Endothelial cell of umbilical vein (primary cell): Measurements from ENCODE around the gene PSMC4. TPM values are rescaled to one million over a fixed set of nuclear protein-coding genes. Genes with fewer than 3 reads are reported as not detected.

Experiments used
- Bru-seq: library from RNA; stranded (reverse); fragments of 400-500 nt; gene quantifications from one replicate; lab custom pipeline; 2021; lab: Mats Ljungman, UMichigan
- BruChase-seq, 2 experiments: library from RNA; stranded (reverse); fragments of 400-500 nt; gene quantifications; one replicate each; lab custom pipeline; 2021; lab: Mats Ljungman, UMichigan
- BruUV-seq: library from RNA; stranded (reverse); fragments of 400-500 nt; replicated peaks from 2 replicates; lab custom pipeline; 2021; lab: Mats Ljungman, UMichigan
- CTCF ChIA-PET: fragments of 300-600, 350-600 bp; sonication (Branson Sonifier 250); formaldehyde crosslinking; loops from one replicate; lab custom pipeline; 2021; ENCODE audit warnings: antibody characterized with exemption, inconsistent platforms; lab: Charles Lee
- POLR2A ChIA-PET: fragments of 300-600, 350-600 bp; sonication (Branson Sonifier 250); formaldehyde crosslinking; loops from one replicate; lab custom pipeline; 2021; ENCODE audit warnings: antibody characterized with exemption, inconsistent platforms; lab: Charles Lee
- DNase-seq: peaks from one replicate; pipeline ENCODE4 v3.0.0-alpha.2; 2011; ENCODE audit warnings: low read depth, low spot score
- FAIRE-seq: peaks from 2 replicates; lab custom pipeline; 2011; peaks lifted over from hg19 to GRCh38; lab: Jason Lieb, UNC
- H2AFZ ChIP-seq: 2 replicates; pipeline ENCODE4 v1.6.0; 2012; ENCODE audit warnings: low read depth, low read length, control low read depth, inconsistent platforms
- H3K27ac ChIP-seq: 2 replicates; pipeline ENCODE4 v1.5.1; 2011; ENCODE audit warnings: low read depth, mild to moderate bottlenecking, control low read depth, low read length, moderate library complexity; ENCODE audit not compliant: insufficient read depth
- H3K27me3 ChIP-seq, 2 experiments: 2 replicates each; pipeline versions ENCODE4 v1.6.0 to v1.6.1; 2011; ENCODE audit warnings: low read length in 2 of 2, mixed read lengths in 1 of 2; ENCODE audit not compliant: control insufficient read depth in 2 of 2, insufficient read depth in 2 of 2
- H3K36me3 ChIP-seq, 2 experiments: 2 replicates in 1 of 2; 3 replicates in 1 of 2; pipeline ENCODE4 v1.5.1; 2011; ENCODE audit warnings: low read length in 2 of 2, mild to moderate bottlenecking in 1 of 2, moderate library complexity in 1 of 2; ENCODE audit not compliant: control insufficient read depth in 2 of 2, insufficient read depth in 2 of 2; ENCODE audit errors: extremely low read depth in 1 of 2
- H3K4me1 ChIP-seq: 3 replicates; pipeline ENCODE4 v1.5.1; 2011; ENCODE audit warnings: mild to moderate bottlenecking, low read length; ENCODE audit not compliant: control insufficient read depth, insufficient read depth; ENCODE audit errors: extremely low read depth
- H3K4me2 ChIP-seq: 2 replicates; pipeline ENCODE4 v1.6.1; 2011; ENCODE audit warnings: low read length, control low read depth, mixed read lengths; ENCODE audit not compliant: insufficient read depth
- H3K4me3 ChIP-seq, 3 experiments: fragments of 200-600 bp in 1 of 3; sonication (generic), shearing (Covaris generic) in 1 of 3; replicated peaks in 1 of 3; 2 replicates each; pipeline ENCODE4 v1.5.1; 2011 to 2016; ENCODE audit warnings: control low read depth in 3 of 3, low read length in 3 of 3, mild to moderate bottlenecking in 2 of 3, inconsistent platforms in 1 of 3, low read depth in 1 of 3, moderate library complexity in 1 of 3; ENCODE audit not compliant: insufficient read depth in 1 of 3
- H3K79me2 ChIP-seq: 2 replicates; pipeline ENCODE4 v1.6.0; 2012; ENCODE audit warnings: low read length, inconsistent platforms; ENCODE audit not compliant: control insufficient read depth, insufficient read depth
- H3K9ac ChIP-seq: replicated peaks from 2 replicates; pipeline ENCODE3; 2011; ENCODE audit warnings: low read length, control low read depth; ENCODE audit not compliant: insufficient read depth; ENCODE audit errors: extremely low read depth
- H3K9me1 ChIP-seq: replicated peaks from 3 replicates; pipeline ENCODE4 v1.6.0; 2011; ENCODE audit warnings: mild to moderate bottlenecking, low read length; ENCODE audit not compliant: control insufficient read depth, insufficient read depth; ENCODE audit errors: extremely low read depth
- H3K9me3 ChIP-seq: replicated peaks from 2 replicates; pipeline ENCODE4 v1.5.1; 2012; ENCODE audit warnings: low read length, inconsistent platforms; ENCODE audit not compliant: control insufficient read depth, insufficient read depth
- H4K20me1 ChIP-seq: replicated peaks from 2 replicates; pipeline ENCODE3; 2011; ENCODE audit warnings: mild to moderate bottlenecking, low read length; ENCODE audit not compliant: control insufficient read depth, insufficient read depth; ENCODE audit errors: extremely low read depth
- CTCF ChIP-seq, 2 donors: IDR thresholded peaks; 1 replicate in 1 of 2; 2 replicates in 1 of 2; pipeline ENCODE4 v1.5.1; 2011; ENCODE audit warnings: low read length in 2 of 2, mild to moderate bottlenecking in 2 of 2, moderate library complexity in 2 of 2, control low read depth in 1 of 2, inconsistent platforms in 1 of 2, low read depth in 1 of 2; ENCODE audit not compliant: insufficient read depth in 1 of 2; ENCODE audit errors: extremely low read depth in 1 of 2
- EZH2 ChIP-seq: IDR thresholded peaks from 2 replicates; pipeline ENCODE4 v1.6.1; 2012; ENCODE audit warnings: borderline replicate concordance, low read depth, mild to moderate bottlenecking, moderate library complexity, low read length, inconsistent platforms; ENCODE audit not compliant: severe bottlenecking
- FOS ChIP-seq: IDR thresholded peaks from 2 replicates; pipeline ENCODE4 v1.6.1; 2011; ENCODE audit warnings: mild to moderate bottlenecking, low read length, moderate library complexity, borderline replicate concordance; ENCODE audit not compliant: insufficient read depth
- GATA2 ChIP-seq: IDR thresholded peaks from 2 replicates; pipeline ENCODE4 v1.7.0; 2011; ENCODE audit warnings: low read depth, mild to moderate bottlenecking, moderate library complexity, mixed read lengths, low read length; ENCODE audit not compliant: insufficient read length, insufficient read depth
- JUN ChIP-seq: IDR thresholded peaks from 2 replicates; pipeline ENCODE4 v1.6.1; 2011; ENCODE audit warnings: borderline replicate concordance, low read depth; ENCODE audit not compliant: insufficient read length, insufficient read depth
- MAX ChIP-seq: IDR thresholded peaks from 2 replicates; pipeline ENCODE4 v1.6.1; 2011; ENCODE audit not compliant: insufficient read depth, insufficient read length
- MYC ChIP-seq: IDR thresholded peaks from one replicate; pipeline ENCODE4 v1.6.1; 2011; ENCODE audit warnings: mild to moderate bottlenecking, low read depth, low read length
- POLR2A ChIP-seq: IDR thresholded peaks from 2 replicates; pipeline ENCODE4 v1.6.1; 2012; ENCODE audit warnings: low read depth, mild to moderate bottlenecking, control low read depth, low read length
- POLR2AphosphoS5 ChIP-seq: IDR thresholded peaks from 2 replicates; pipeline ENCODE4 v1.6.1; 2012; ENCODE audit warnings: low read depth, mild to moderate bottlenecking, control low read depth, low read length, moderate library complexity; ENCODE audit not compliant: insufficient read depth
- dilution Hi-C: fragments of 300-500 bp; cut with MboI; formaldehyde crosslinking; loops from one replicate; pipeline ENCODE4 v1.15.0; 2019; ENCODE audit warnings: low sequenced_read_pairs; ENCODE audit not compliant: extremely low pct_ligation_motif_present
- intact Hi-C: fragments of 100-400 bp; cut with micrococcal nuclease; formaldehyde crosslinking; loops from one replicate; pipeline ENCODE4 v1.10.0; 2022
- long read RNA-seq: library from polyadenylated mRNA; stranded (forward); transcript quantifications from one replicate; pipeline ENCODE4 v2.0.0, GENCODE V29; 2021
- polyA minus RNA-seq, 3 experiments: library from RNA; depleted of rRNA, polyadenylated mRNA; stranded (reverse); fragments of >200 nt; gene quantifications; 1 replicate in 1 of 3; 2 replicates in 2 of 3; pipeline ENCODE4 v1.2.3, GENCODE V29; 2011
- polyA plus RNA-seq, 4 experiments: library from polyadenylated mRNA; depleted of rRNA in 3 of 4; stranded (reverse) in 3 of 4; unstranded in 1 of 4; fragments of >200 nt; gene quantifications; 2 replicates each; pipeline versions ENCODE4 v1.2.1 to v1.2.3, GENCODE V29; 2011 to 2012; ENCODE audit warnings: missing spikeins in 1 of 4
- total RNA-seq: library from RNA; stranded (reverse); gene quantifications from 2 replicates; pipeline ENCODE4 v1.2.3, GENCODE V29; 2021

The PSMC4 gene
- total RNA-seq: 110 and 114 TPM in 2 replicates
- polyA plus RNA-seq: 110 and 125 TPM in 2 replicates
- 114 and 117 TPM in 2 replicates for polyA plus RNA-seq (2011; cell fraction: cytosol; rRNA removed)
- polyA plus RNA-seq (2011; cell fraction: nucleus; rRNA removed): 132 and 137 TPM in 2 replicates
- polyA plus RNA-seq (2012): 125 and 163 TPM in 2 replicates
- polyA minus RNA-seq: 43.8 and 48.3 TPM in 2 replicates
- polyA minus RNA-seq (2011; cell fraction: cytosol; rRNA and poly(A)+ RNA removed): 48.4 TPM
- 28.5 and 30.2 TPM in 2 replicates for polyA minus RNA-seq (2011; cell fraction: nucleus; rRNA and poly(A)+ RNA removed)
- Bru-seq, nascent RNA: percentile 69 among the genes with signal in this experiment
- percentile 91 among the genes with signal in this experiment for BruChase-seq, experiment 1, labeled RNA remaining after a 6-hour chase
- percentile 77 among the genes with signal in this experiment for BruChase-seq, experiment 2, labeled RNA remaining after a 2-hour chase
- long read RNA-seq, transcript PSMC4-201 (11 exons, 1,591 nt): major isoform, 362 of 380 reads
- long read RNA-seq, transcript PSMC4-203 (10 exons, 1,532 nt): minor isoform, 6 of 380 reads
- long read RNA-seq, partial matches to known transcripts: 6 of 380 reads
- long read RNA-seq, other reads (novel, unspliced or antisense): 4 of 380 reads

- no TSS peak for BruUV-seq
- Histone ChIP-seq H3K9me1 (no peaks in the 10 kb centered on the region), H3K4me3 (peak within 1 kb of the TSS; percentile 70 to 83 (median 79)), H3K27ac (peak within 1 kb of the TSS; percentile 82), H4K20me1 (no peaks in the 10 kb centered on the region), H2AFZ (peak within 1 kb of the TSS; percentile 75), H3K79me2 (peaks cover 17% of the 10 kb centered on the region), H3K9me3 (no peaks in the 10 kb centered on the region), H3K4me2 (peak within 1 kb of the TSS; percentile 97), H3K36me3 (peaks cover 6 to 16% of the 10 kb centered on the region in 2 experiments), H3K27me3 (no peaks in the 10 kb centered on the region), H3K9ac (peak within 1 kb of the TSS; percentile 94), H3K4me1 (peaks cover 13% of the 10 kb centered on the region)
- ChIA-PET CTCF (interaction anchor here (0.6 to 3.2 kb wide), 31 partner anchors 9 to 664 kb away, joined by 3 to 43 read pairs (median 5); partner anchors contain the start of genes DYRK1B, FBL, ZNF546 and ZNF780A), POLR2A (interaction anchor here (0.8 to 1.2 kb wide), 4 partner anchors 26 to 175 kb away, joined by 3 to 5 read pairs (median 4); partner anchors contain the start of genes ZNF546 and ZNF780A)
- TF ChIP-seq POLR2A (peak; percentile 86), CTCF (IDR thresholded peaks at IDR 0.05; ENCODE audit: extremely low read depth in 1 of 2, insufficient read depth in 1 of 2, low read depth in 1 of 2, low read length in 2 of 2) (peak; percentile 86 to 89), FOS (no peak), MAX (peak; percentile 65), GATA2 (peak; percentile 75), EZH2 (no peak), JUN (no peak), MYC (peak; percentile 78), POLR2AphosphoS5 (peak; percentile 64)
- FAIRE-seq (peak; percentile 100), DNase-seq (peak; percentile 100)
- dilution Hi-C loops: no loop called here
- intact Hi-C loops: loop anchor here (1.0 to 5.0 kb wide), 5 partner anchors 25 to 251 kb away; partner anchors contain the start of gene MAP3K10
Measured at GRCh38 chr19:39970675-39971379, at the start of gene PSMC4. Gene PSMC4, plus strand, starts transcription at chr19:39971165. Its CDS starts 38 bp downstream, at chr19:39971203.
